GM04503 (cell line): ENCODE results near the gene RPTOR.

ENCODE experiments used
- DNase-seq: peaks from one replicate; pipeline ENCODE4 v3.0.0-alpha.2; 2012; ENCODE audit warnings: low read depth

RPTOR gene

GRCh38 chr17:80833952-80834892, 289.6 kb downstream of the RPTOR start:
- DNase-seq: peak; percentile 70

- DNase-seq: no peak
Measured at GRCh38 chr17:80834893-80835275, 290.2 kb downstream of the RPTOR start.

- no peak for DNase-seq
Measured at GRCh38 chr17:80835816-80836657, 291.4 kb downstream of the RPTOR start.

- DNase-seq: no peak
Measured at GRCh38 chr17:80836658-80836965, 292.0 kb downstream of the RPTOR start.

GRCh38 chr17:80836971-80837481, 292.4 kb downstream of the RPTOR start:
- no peak for DNase-seq

- no peak for DNase-seq
Measured at GRCh38 chr17:80837711-80838110, 293.1 kb downstream of the RPTOR start.

- no peak for DNase-seq
Measured at GRCh38 chr17:80838311-80839025, 293.8 kb downstream of the RPTOR start.

GRCh38 chr17:80839026-80839345, 294.3 kb downstream of the RPTOR start:
- no peak for DNase-seq

GRCh38 chr17:80839511-80839941, 294.9 kb downstream of the RPTOR start:
- no peak for DNase-seq

GRCh38 chr17:80839970-80840369, 295.3 kb downstream of the RPTOR start:
- DNase-seq: no peak

- DNase-seq: no peak
Measured at GRCh38 chr17:80842456-80843013, 297.9 kb downstream of the RPTOR start.

- no peak for DNase-seq
Measured at GRCh38 chr17:80843741-80844156, 299.1 kb downstream of the RPTOR start.

GRCh38 chr17:80844418-80844990, 299.9 kb downstream of the RPTOR start:
- no peak for DNase-seq

- DNase-seq: no peak
Measured at GRCh38 chr17:80845069-80845862, 300.6 kb downstream of the RPTOR start.

GRCh38 chr17:80845863-80846671, 301.4 kb downstream of the RPTOR start:
- no peak for DNase-seq

- no peak for DNase-seq
Measured at GRCh38 chr17:80846932-80847331, 302.3 kb downstream of the RPTOR start.

- no peak for DNase-seq
Measured at GRCh38 chr17:80847496-80848230, 303.0 kb downstream of the RPTOR start.

GRCh38 chr17:80848449-80849102, 303.9 kb downstream of the RPTOR start:
- DNase-seq: no peak

GRCh38 chr17:80849119-80849518, 304.5 kb downstream of the RPTOR start:
- DNase-seq: no peak
